ENCODE data around the gene TMEM72.

DNA sequence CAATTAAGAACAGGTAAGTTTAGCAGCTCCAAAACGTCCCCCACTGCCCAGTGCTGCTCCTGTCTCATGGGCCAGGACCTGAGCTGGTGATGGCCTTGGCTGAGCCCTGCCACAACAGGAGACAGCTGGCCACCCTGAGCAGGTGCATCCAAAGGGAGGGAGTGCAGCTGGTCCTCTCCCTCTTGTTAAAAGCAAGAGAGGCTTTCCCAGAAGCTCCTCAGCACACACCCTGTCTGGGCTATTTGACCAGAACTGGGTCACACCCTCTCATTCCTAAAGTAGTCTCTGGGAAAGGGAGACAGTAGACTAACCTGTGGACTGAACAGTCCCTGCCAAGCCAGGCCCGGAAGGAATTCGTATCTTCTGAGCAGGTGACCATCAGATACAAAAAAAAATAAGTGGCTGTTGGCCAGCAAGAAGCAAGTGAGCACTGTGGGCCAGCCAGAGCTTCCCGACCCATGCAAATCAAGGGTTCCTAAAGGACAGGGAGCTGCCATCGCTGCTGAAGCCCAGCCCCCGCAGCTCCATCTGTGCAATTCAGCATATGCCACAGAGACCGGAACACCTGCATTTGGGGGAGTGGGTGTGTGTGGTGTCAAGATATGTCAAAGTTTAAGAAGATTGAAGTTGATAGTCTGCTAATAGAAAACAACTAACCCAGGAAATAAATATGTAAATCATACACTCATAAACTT lies 2.1 kb upstream of the TMEM72 start:
- TF ChIP-seq, protein P1, sequence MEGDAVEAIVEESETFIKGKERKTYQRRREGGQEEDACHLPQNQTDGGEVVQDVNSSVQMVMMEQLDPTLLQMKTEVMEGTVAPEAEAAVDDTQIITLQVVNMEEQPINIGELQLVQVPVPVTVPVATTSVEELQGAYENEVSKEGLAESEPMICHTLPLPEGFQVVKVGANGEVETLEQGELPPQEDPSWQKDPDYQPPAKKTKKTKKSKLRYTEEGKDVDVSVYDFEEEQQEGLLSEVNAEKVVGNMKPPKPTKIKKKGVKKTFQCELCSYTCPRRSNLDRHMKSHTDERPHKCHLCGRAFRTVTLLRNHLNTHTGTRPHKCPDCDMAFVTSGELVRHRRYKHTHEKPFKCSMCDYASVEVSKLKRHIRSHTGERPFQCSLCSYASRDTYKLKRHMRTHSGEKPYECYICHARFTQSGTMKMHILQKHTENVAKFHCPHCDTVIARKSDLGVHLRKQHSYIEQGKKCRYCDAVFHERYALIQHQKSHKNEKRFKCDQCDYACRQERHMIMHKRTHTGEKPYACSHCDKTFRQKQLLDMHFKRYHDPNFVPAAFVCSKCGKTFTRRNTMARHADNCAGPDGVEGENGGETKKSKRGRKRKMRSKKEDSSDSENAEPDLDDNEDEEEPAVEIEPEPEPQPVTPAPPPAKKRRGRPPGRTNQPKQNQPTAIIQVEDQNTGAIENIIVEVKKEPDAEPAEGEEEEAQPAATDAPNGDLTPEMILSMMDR (IDR thresholded peaks at IDR 0.05; ENCODE audit: insufficient read depth, low read length, poor library complexity, severe bottlenecking): no peak
- TF ChIP-seq EZH2phosphoT487 (conservative IDR thresholded peaks at IDR 0.05; ENCODE audit: low read length): no peak

Measured in SU-DHL-6 (cell line).